Natural killer cell treated with Interleukin-12 subunit alpha and Interleukin-12 subunit beta and Interleukin-15 and Interleukin-18, amount 100 ng/mL, for 72 hours (primary cell): Measurements from ENCODE around the gene KCP. TPM values are rescaled to one million over a fixed set of nuclear protein-coding genes. Genes with fewer than 3 reads are reported as not detected.
A peak's percentile ranks its signal among the peaks of the same experiment; 100 is the strongest.

Experiments used
- ATAC-seq, 2 donors: fragments of 150-1000 bp; cut with Tn5 transposase in 1 of 2; sonication (Bioruptor Pico), chemical (Tn5 transposase) in 1 of 2; 2 replicates each; pipeline ENCODE4 v1.10.0; 2021
- DNase-seq: peaks from one replicate; pipeline ENCODE4 v3.0.0; 2022; ENCODE audit warnings: low spot score
- H3K27ac Mint-ChIP-seq, 2 donors: 1 replicate in 1 of 2; 2 replicates in 1 of 2; pipeline ENCODE4 v1.8.0; 2022; ENCODE audit warnings: mixed read lengths in 2 of 2, mild to moderate bottlenecking in 1 of 2, moderate library complexity in 1 of 2
- H3K27me3 Mint-ChIP-seq, 2 donors: 1 replicate in 1 of 2; 2 replicates in 1 of 2; pipeline ENCODE4 v1.8.0; 2022; ENCODE audit warnings: mixed read lengths in 2 of 2
- H3K36me3 Mint-ChIP-seq: one replicate; pipeline ENCODE4 v1.8.0; 2022; ENCODE audit warnings: mixed read lengths
- H3K4me1 Mint-ChIP-seq, 2 donors: 1 replicate in 1 of 2; 2 replicates in 1 of 2; pipeline ENCODE4 v1.8.0; 2022; ENCODE audit warnings: low read depth in 2 of 2, mixed read lengths in 2 of 2, mild to moderate bottlenecking in 1 of 2
- H3K4me3 Mint-ChIP-seq: one replicate; pipeline ENCODE4 v1.8.0; 2022; ENCODE audit warnings: mixed read lengths
- H3K9me3 Mint-ChIP-seq: 2 replicates; pipeline ENCODE4 v1.8.0; 2022; ENCODE audit warnings: mixed read lengths
- total RNA-seq, 2 donors: library from RNA; stranded (reverse); gene quantifications; one replicate each; pipeline ENCODE4 v1.2.3, GENCODE V29; 2022

The KCP gene
- total RNA-seq, 2 donors from 2014 or later, result 0.17 to 1.1 TPM

GRCh38 chr7:128900237-128900636, 10.3 kb downstream of the KCP start:
- DNase-seq (peak; percentile 5), ATAC-seq (no peak)
- Mint-ChIP-seq H3K27me3 (peaks cover 5 to 18% of the 10 kb centered on the region in 2 donors), H3K4me3 (no peak overlapping the region), H3K9me3 (no peaks in the 10 kb centered on the region), H3K36me3 (no peaks in the 10 kb centered on the region), H3K4me1 (peaks cover 0 to 4% of the 10 kb centered on the region in 2 donors), H3K27ac (no peak overlapping the region)

GRCh38 chr7:128899392-128899791, 11.1 kb downstream of the KCP start:
- no peaks in the 10 kb centered on the region for H3K36me3 Mint-ChIP-seq
- H3K27ac Mint-ChIP-seq, result no peak overlapping the region
- H3K4me3 Mint-ChIP-seq, result no peak overlapping the region
- H3K9me3 Mint-ChIP-seq, result no peaks in the 10 kb centered on the region
- peaks cover 5 to 14% of the 10 kb centered on the region in 2 donors for H3K27me3 Mint-ChIP-seq
- peaks cover 0 to under 1% of the 10 kb centered on the region in 2 donors for H3K4me1 Mint-ChIP-seq
- DNase-seq (no peak), ATAC-seq (no peak)

GRCh38 chr7:128895320-128895719, 15.2 kb downstream of the KCP start:
- no peaks in the 10 kb centered on the region for H3K9me3 Mint-ChIP-seq
- no peaks in the 10 kb centered on the region for H3K36me3 Mint-ChIP-seq

GRCh38 chr7:128894101-128894440, 16.4 kb downstream of the KCP start:
- peak; percentile 60 for DNase-seq
- Mint-ChIP-seq H3K36me3 (no peaks in the 10 kb centered on the region), H3K27ac (no peak overlapping the region), H3K9me3 (no peaks in the 10 kb centered on the region), H3K4me1 (no peaks in the 10 kb centered on the region), H3K27me3 (peaks cover 6 to 11% of the 10 kb centered on the region in 2 donors), H3K4me3 (no peak overlapping the region)
- ATAC-seq, result no peak

More at GRCh38 chr7:128895320-128895719, 15.2 kb downstream of the KCP start:
- no peak overlapping the region for H3K4me3 Mint-ChIP-seq
- no peaks in the 10 kb centered on the region for H3K4me1 Mint-ChIP-seq
- no peak for ATAC-seq
- H3K27ac Mint-ChIP-seq, result no peak overlapping the region
- H3K27me3 Mint-ChIP-seq, result peaks cover 0 to 3% of the 10 kb centered on the region in 2 donors
- DNase-seq, result peak; percentile 34

- Mint-ChIP-seq H3K27me3 (peaks cover 4 to 11% of the 10 kb centered on the region in 2 donors), H3K4me3 (no peak overlapping the region), H3K27ac (no peak overlapping the region), H3K36me3 (no peaks in the 10 kb centered on the region), H3K9me3 (no peaks in the 10 kb centered on the region), H3K4me1 (no peaks in the 10 kb centered on the region)
- no peak for ATAC-seq
- DNase-seq, result peak; percentile 49
These were observed 17.0 kb downstream of the KCP start for GRCh38 chr7:128893251-128894100.

GRCh38 chr7:128892521-128893250, 17.8 kb downstream of the KCP start:
- H3K4me3 Mint-ChIP-seq, result no peak overlapping the region
- ATAC-seq, result no peak
- H3K9me3 Mint-ChIP-seq, result no peaks in the 10 kb centered on the region
- no peak overlapping the region for H3K27ac Mint-ChIP-seq
- DNase-seq, result peak; percentile 58
- no peaks in the 10 kb centered on the region for H3K36me3 Mint-ChIP-seq
- no peaks in the 10 kb centered on the region for H3K4me1 Mint-ChIP-seq
- H3K27me3 Mint-ChIP-seq, result peaks cover 3 to 11% of the 10 kb centered on the region in 2 donors

GRCh38 chr7:128891942-128892269, 18.6 kb downstream of the KCP start:
- Mint-ChIP-seq H3K27ac (no peak overlapping the region), H3K27me3 (peaks cover 3 to 11% of the 10 kb centered on the region in 2 donors), H3K4me1 (no peaks in the 10 kb centered on the region), H3K4me3 (no peak overlapping the region), H3K9me3 (no peaks in the 10 kb centered on the region), H3K36me3 (no peaks in the 10 kb centered on the region)
- ATAC-seq (no peak), DNase-seq (peak; percentile 41)

- DNase-seq (no peak), ATAC-seq (peak in 1 of 2 donors; percentile 3)
- Mint-ChIP-seq H3K9me3 (no peaks in the 10 kb centered on the region), H3K4me1 (no peaks in the 10 kb centered on the region), H3K4me3 (no peak overlapping the region), H3K27me3 (peaks cover 3 to 11% of the 10 kb centered on the region in 2 donors), H3K36me3 (no peaks in the 10 kb centered on the region), H3K27ac (no peak overlapping the region)
These were observed 19.2 kb downstream of the KCP start for GRCh38 chr7:128891110-128891941.

- Mint-ChIP-seq H3K27me3 (peaks cover 6 to 11% of the 10 kb centered on the region in 2 donors), H3K4me1 (no peaks in the 10 kb centered on the region), H3K27ac (no peak overlapping the region), H3K9me3 (no peaks in the 10 kb centered on the region), H3K4me3 (no peak overlapping the region), H3K36me3 (no peaks in the 10 kb centered on the region)
- no peak for DNase-seq
- ATAC-seq, result peak in 1 of 2 donors; percentile 1
These were observed 20.0 kb downstream of the KCP start for GRCh38 chr7:128890306-128891109.

GRCh38 chr7:128889121-128889520, 21.4 kb downstream of the KCP start:
- peak; percentile 15 for DNase-seq

GRCh38 chr7:128888756-128889095, 21.8 kb downstream of the KCP start:
- H3K4me1 Mint-ChIP-seq, result no peaks in the 10 kb centered on the region
- no peaks in the 10 kb centered on the region for H3K9me3 Mint-ChIP-seq
- ATAC-seq (no peak), DNase-seq (peak; percentile 60)
- peaks cover 6 to 11% of the 10 kb centered on the region in 2 donors for H3K27me3 Mint-ChIP-seq
- no peak overlapping the region for H3K4me3 Mint-ChIP-seq
- no peaks in the 10 kb centered on the region for H3K36me3 Mint-ChIP-seq
- no peak overlapping the region for H3K27ac Mint-ChIP-seq

More at GRCh38 chr7:128889121-128889520, 21.4 kb downstream of the KCP start:
- H3K9me3 Mint-ChIP-seq, result no peaks in the 10 kb centered on the region
- ATAC-seq, result no peak
- peaks cover 6 to 11% of the 10 kb centered on the region in 2 donors for H3K27me3 Mint-ChIP-seq
- H3K27ac Mint-ChIP-seq, result no peak overlapping the region
- H3K4me3 Mint-ChIP-seq, result no peak overlapping the region
- no peaks in the 10 kb centered on the region for H3K4me1 Mint-ChIP-seq
- no peaks in the 10 kb centered on the region for H3K36me3 Mint-ChIP-seq

- Mint-ChIP-seq H3K9me3 (no peaks in the 10 kb centered on the region), H3K27ac (no peak overlapping the region), H3K36me3 (no peaks in the 10 kb centered on the region), H3K27me3 (peaks cover 6 to 11% of the 10 kb centered on the region in 2 donors), H3K4me3 (no peak overlapping the region), H3K4me1 (no peaks in the 10 kb centered on the region)
- no peak for DNase-seq
- ATAC-seq, result no peak
These were observed 22.3 kb downstream of the KCP start for GRCh38 chr7:128888039-128888755.
